DMS79 (cell line): ENCODE measurements around the gene KCNQ1.

Source experiments
- DNase-seq: peaks from one replicate; lab custom pipeline; 2025; lab: John Stamatoyannopoulos, UW

Gene KCNQ1

DNA sequence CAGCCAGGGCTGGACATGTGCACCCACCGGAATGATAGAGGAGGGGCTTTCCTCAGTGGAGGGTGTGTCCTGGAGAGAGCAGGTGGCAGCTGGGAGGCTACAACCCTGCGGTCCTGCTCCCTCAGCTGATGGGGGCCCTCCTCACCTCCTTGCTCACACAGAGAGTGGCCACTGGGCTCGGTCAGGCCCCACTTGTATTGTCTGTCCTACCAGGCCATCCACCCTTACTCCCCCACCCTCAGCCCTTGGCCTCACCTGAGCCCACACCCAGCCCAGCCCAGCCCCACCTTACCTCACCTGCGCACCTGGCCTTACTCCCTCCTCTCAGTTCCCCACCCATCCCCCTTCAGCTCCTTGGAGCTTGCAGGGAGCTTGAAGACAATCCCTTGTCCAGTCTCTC lies 3.6 kb upstream of the KCNQ1 start:
- DNase-seq, result no peak

DNA sequence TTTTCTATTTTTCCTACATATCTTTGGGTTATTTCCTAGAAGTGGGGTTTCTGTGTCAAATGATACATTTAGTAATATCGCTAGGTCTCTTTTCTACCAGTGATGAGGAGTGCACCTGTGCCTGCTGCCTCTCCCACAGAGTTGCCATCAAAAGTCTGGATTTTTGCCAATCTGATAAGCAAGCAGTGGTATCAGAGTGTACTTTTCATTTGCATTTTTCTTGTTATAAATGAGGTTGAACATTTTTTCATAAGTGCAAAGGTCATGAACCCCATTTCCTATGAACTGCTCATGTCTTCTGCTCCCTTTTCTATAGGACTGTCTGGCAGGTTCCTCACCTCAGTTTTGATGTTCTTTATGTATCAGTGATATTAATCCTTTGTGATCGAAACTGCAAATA lies 2.2 kb upstream of the KCNQ1 start:
- no peak for DNase-seq

DNA sequence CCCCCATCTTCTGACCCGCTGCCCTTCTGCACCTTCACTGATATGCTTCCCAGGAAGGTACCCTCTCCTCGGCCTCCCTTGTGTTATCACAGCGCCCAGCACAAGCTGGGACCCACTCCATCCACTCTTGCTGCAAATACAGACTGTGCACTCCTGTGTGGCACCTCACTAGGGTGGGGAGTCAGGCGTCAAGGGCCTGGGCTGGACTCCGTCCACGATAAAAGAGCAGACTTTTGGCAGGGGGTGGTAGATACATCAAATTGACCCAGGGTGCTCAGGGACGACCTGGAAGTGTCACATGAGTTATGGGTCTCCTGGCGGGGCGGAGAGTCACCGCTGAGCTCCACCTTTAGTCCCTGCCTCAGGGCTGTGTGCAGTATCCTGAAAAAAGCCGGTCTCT lies 1.4 kb upstream of the KCNQ1 start:
- no peak for DNase-seq

- no peak for DNase-seq
These were observed 657 bp upstream of the KCNQ1 start, which contains the start of gene TRPM5 for GRCh38 chr11:2443881-2444820. TRPM5 (minus strand) TSS chr11:2444514; CDS start chr11:2423036, 21,478 bp downstream.

GRCh38 chr11:2445746-2446551 lies 1.1 kb downstream of the KCNQ1 start:
- no peak for DNase-seq

- DNase-seq, result no peak
These were observed 1.9 kb downstream of the KCNQ1 start for GRCh38 chr11:2446590-2447252.

GRCh38 chr11:2447253-2447950 lies 2.6 kb downstream of the KCNQ1 start:
- DNase-seq, result no peak

- no peak for DNase-seq
These were observed 3.3 kb downstream of the KCNQ1 start for GRCh38 chr11:2447951-2448650.

DNA sequence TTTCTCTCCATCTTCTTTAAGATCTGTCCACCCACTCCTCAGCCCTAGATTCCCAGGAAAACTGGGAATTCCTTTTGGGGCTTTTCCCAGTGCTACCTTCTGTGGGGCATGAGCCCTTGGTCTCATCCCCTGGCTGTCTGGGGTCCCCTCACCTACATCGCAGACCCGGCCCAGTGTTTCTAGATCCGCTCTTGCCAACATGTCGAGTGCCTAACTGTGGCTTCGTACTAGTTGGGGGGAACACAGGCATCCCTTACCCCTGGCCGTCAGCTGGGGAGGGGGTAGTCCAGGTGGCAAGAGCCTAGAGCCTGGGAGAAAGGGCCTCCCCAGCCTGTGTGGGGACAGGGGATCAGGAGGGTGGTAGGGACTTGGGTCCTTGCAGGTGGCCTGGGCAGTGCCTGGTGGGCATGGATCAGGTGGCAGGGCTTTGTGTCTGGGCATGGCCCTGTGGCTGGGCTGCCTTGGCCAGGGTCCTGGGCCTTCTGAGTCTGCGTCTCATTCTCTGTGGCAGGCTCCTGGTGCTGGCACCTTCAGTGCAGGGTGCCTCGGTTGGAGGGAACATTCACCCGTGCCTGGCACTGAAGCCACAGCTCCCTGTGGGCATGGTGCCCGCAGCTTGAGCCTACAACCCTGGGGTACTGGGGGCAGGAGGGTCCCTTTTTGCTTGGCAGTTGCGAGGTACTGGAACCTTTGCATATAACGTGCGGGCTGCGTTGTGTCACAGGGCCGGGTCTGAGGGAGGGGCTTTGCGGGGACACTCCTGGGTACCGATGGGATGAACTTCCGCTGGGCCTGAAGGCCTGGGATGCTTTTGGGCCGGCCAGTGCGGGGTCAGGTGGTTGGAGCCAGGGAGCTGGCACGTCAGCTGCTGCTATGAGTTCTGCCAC lies 4.1 kb downstream of the KCNQ1 start:
- no peak for DNase-seq

GRCh38 chr11:2449548-2450320 lies 4.9 kb downstream of the KCNQ1 start:
- DNase-seq, result no peak

GRCh38 chr11:2450321-2451041 lies 5.7 kb downstream of the KCNQ1 start:
- no peak for DNase-seq

DNA sequence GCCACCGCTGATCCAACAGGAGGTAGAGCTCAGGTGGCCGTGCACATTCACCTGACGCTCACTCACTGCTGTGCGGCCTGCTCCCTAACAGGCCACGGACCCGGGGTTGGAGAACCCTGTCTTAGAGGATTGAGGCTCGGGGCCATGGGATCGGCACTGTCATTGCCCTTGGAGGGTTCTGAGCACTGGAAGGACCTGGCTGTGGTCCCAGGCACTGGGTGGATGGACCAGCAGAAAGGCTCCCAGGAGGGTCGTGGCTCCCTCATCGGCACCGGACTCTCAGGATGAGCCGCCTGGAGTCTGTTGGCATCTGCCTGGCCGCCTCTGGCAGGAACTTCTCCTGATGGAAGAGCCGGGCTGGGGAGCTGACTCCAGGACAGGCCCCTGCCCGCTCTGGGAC lies 6.5 kb downstream of the KCNQ1 start:
- DNase-seq, result no peak

- no peak for DNase-seq
These were observed 7.1 kb downstream of the KCNQ1 start for GRCh38 chr11:2451916-2452315.

- no peak for DNase-seq
These were observed 7.7 kb downstream of the KCNQ1 start for GRCh38 chr11:2452321-2453012.

- no peak for DNase-seq
These were observed 8.6 kb downstream of the KCNQ1 start for GRCh38 chr11:2453436-2453835.

GRCh38 chr11:2458321-2458720 lies 13.5 kb downstream of the KCNQ1 start:
- DNase-seq, result no peak

DNA sequence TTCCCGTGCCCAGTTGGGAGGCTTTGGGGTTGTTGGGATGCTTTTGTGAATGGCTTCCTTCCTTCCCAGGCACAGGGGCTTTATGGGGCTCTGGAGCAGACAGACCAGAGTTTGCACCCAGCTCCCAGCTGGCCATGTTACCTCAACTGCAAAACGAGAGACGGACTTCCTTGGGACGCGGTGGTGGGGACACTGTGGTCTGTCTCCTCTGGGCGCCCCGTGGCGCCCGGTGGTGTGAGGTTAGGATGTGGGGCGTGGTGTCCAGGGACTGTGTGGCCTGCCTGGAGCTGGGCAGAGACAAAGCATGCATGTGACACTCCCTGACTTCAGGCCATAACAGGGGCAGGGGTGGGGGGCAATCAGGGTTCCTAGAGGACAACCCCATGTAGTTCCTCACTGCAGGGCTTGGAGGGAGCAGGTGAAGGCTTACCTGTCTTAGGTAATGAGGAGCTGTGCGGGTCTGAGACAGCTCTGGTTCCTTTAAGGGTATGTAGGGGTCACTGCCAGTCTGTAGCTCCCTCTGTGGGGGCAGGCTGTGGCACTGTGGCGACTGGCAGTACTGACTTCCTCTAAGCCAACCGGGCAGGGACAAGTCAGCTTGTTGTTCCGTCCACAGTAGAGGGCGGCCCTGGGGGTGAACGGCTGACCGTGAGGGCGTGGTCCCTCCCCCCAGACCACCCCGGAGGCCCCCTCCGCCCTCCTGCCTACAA lies 14.4 kb downstream of the KCNQ1 start:
- no peak for DNase-seq
